GM12801 (cell line): ENCODE measurements around the gene MAJIN.

ENCODE experiments used
- CTCF ChIP-seq: IDR thresholded peaks from one replicate; pipeline ENCODE4 v1.5.1; 2011; ENCODE audit warnings: control low read depth; ENCODE audit not compliant: insufficient read length; ENCODE audit errors: extremely low read depth

Gene MAJIN

GRCh38 chr11:64892838-64893193 lies 79.1 kb downstream of the MAJIN start:
- no peak for TF ChIP-seq CTCF

- no peak for TF ChIP-seq CTCF
Observed at GRCh38 chr11:64892411-64892831, 79.5 kb downstream of the MAJIN start.

- no peak for TF ChIP-seq CTCF
Observed at GRCh38 chr11:64891880-64892279, 80.0 kb downstream of the MAJIN start.

- no peak for TF ChIP-seq CTCF
Observed at GRCh38 chr11:64891215-64891848, 80.6 kb downstream of the MAJIN start.

GRCh38 chr11:64890522-64890939 lies 81.4 kb downstream of the MAJIN start:
- no peak for TF ChIP-seq CTCF

GRCh38 chr11:64888729-64889511 lies 83.0 kb downstream of the MAJIN start:
- no peak for TF ChIP-seq CTCF

GRCh38 chr11:64888406-64888728 lies 83.5 kb downstream of the MAJIN start:
- TF ChIP-seq CTCF: no peak
